ENCODE data around the gene SOCS2. TPM values are rescaled to one million over a fixed set of nuclear protein-coding genes. Genes with fewer than 3 reads are reported as not detected.

SOCS2 gene
- total RNA-seq, 1 donor from 2014 or later = 20.0 TPM

DNA sequence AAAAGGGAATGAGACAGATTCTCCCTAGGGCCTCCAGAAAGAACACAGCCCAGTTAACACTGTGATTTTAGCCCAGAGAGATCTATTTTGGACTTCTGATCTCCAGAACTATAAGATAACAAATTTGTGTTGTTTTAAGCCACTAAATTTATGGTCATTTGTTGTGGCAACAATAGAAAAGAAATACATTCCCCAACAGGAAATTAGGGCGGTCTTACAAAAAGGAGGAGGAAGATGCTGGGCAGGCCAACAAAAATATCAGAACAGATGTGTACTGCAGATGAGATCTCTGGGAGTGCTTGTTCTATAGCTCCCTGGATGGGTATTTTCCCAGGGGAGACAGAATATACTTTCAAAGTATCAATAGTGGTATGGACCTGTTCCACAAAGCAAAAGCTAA, 32.0 kb upstream of the SOCS2 start:
- DNase-seq (no peak), ATAC-seq (no peak)
- no peaks in the 10 kb centered on the region for H3K9me3 ChIP-seq
- intact Hi-C loops (cut with DNase I) = no loop called here
- H3K27ac ChIP-seq = no peak overlapping the region
- no peaks in the 10 kb centered on the region for H3K4me1 ChIP-seq
- H3K4me3 ChIP-seq = no peak overlapping the region
- no peaks in the 10 kb centered on the region for H3K27me3 ChIP-seq (ENCODE audit: low read depth)
- no peaks in the 10 kb centered on the region for H3K36me3 ChIP-seq
- TF ChIP-seq, protein P1, sequence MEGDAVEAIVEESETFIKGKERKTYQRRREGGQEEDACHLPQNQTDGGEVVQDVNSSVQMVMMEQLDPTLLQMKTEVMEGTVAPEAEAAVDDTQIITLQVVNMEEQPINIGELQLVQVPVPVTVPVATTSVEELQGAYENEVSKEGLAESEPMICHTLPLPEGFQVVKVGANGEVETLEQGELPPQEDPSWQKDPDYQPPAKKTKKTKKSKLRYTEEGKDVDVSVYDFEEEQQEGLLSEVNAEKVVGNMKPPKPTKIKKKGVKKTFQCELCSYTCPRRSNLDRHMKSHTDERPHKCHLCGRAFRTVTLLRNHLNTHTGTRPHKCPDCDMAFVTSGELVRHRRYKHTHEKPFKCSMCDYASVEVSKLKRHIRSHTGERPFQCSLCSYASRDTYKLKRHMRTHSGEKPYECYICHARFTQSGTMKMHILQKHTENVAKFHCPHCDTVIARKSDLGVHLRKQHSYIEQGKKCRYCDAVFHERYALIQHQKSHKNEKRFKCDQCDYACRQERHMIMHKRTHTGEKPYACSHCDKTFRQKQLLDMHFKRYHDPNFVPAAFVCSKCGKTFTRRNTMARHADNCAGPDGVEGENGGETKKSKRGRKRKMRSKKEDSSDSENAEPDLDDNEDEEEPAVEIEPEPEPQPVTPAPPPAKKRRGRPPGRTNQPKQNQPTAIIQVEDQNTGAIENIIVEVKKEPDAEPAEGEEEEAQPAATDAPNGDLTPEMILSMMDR (IDR thresholded peaks at IDR 0.05) = no peak

DNA sequence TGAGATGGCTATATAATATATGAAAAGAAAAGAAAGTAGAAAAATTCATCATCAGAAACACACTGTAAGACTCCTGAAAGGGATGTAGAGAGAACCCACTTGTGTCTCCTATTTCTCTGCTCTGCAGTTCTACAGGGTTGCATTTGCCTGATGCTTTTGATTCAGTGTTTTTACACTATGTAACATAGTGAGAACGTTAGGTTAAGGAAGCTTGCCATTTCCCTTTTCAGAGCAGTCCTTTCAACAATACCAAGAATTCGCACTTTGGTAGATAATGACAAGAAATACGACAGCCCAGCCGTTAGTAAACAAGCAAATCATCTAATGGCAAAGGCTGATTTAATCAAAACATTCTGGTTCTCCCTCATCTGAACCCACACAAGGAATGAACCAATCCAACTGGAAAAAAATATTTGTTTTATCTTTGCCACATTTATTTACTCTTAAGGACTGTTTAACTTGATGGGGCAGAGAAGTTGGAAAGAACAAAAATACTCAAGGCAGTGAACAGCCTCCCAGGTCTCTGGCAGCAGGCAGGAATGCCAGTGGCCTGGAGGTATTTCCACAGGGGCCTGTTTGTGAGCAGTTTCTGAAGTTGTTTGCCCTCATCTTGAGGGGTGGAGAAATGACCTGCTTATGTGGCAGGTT, 30.8 kb upstream of the SOCS2 start:
- Histone ChIP-seq H3K4me3 (no peak overlapping the region), H3K4me1 (no peaks in the 10 kb centered on the region), H3K27ac (no peak overlapping the region), H3K27me3 (ENCODE audit: low read depth) (no peaks in the 10 kb centered on the region), H3K9me3 (no peaks in the 10 kb centered on the region), H3K36me3 (no peaks in the 10 kb centered on the region)
- no peak for DNase-seq
- intact Hi-C loops (cut with DNase I) = no loop called here
- TF ChIP-seq, protein P1 (IDR thresholded peaks at IDR 0.05) = no peak
- peak; percentile 74 to 81 for ATAC-seq

DNA sequence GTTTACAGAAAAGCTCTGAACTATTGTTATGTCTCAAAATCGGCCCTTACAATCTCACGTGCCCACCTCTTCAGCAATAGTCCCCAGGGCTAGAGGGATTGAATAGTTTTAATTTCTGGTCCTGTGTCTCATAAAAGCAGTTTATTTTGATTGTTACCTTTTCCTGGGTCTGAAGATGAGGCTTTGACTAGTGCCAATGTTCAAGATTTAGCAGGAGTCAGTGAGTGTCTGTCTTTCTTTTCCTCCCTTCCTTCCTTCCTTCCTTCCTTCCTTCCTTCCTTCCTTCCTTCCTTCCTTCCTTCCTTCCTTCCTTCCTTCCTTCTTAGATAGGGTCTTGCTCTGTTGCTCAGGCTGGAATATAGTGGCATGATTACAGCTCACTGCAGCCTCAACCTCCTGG, 24.7 kb upstream of the SOCS2 start:
- Histone ChIP-seq H3K4me1 (no peaks in the 10 kb centered on the region), H3K27ac (no peak overlapping the region), H3K4me3 (no peak overlapping the region), H3K36me3 (no peaks in the 10 kb centered on the region), H3K27me3 (ENCODE audit: low read depth) (no peaks in the 10 kb centered on the region), H3K9me3 (no peaks in the 10 kb centered on the region)
- DNase-seq = no peak
- TF ChIP-seq, protein P1 (IDR thresholded peaks at IDR 0.05) = no peak
- intact Hi-C loops (cut with DNase I) = no loop called here
- ATAC-seq = no peak

DNA sequence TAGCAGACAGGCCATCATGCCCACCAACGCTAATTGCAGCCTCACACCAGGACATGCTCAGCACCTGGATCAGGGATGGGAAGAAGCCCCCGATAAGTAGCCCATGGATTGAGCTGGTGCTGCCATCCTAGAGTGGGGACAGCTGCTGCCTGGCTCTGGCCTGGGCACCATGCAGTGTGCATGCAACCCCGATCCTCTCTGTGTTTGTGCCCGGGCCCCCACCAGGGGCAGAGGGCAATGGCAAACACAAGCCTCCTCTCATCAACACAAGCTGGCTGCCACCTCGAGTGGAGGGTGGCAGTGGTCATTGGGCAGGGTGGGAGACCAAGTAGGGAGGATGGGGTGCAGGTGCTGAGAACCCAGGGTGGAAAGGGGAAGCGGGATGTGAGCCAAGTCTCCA, 23.3 kb upstream of the SOCS2 start:
- intact Hi-C loops (cut with DNase I) = no loop called here
- ATAC-seq (no peak), DNase-seq (no peak)
- H3K9me3 ChIP-seq = no peaks in the 10 kb centered on the region
- no peaks in the 10 kb centered on the region for H3K36me3 ChIP-seq
- no peak overlapping the region for H3K4me3 ChIP-seq
- no peak overlapping the region for H3K27ac ChIP-seq
- TF ChIP-seq, protein P1 (IDR thresholded peaks at IDR 0.05) = no peak
- H3K4me1 ChIP-seq = no peaks in the 10 kb centered on the region
- no peaks in the 10 kb centered on the region for H3K27me3 ChIP-seq (ENCODE audit: low read depth)

DNA sequence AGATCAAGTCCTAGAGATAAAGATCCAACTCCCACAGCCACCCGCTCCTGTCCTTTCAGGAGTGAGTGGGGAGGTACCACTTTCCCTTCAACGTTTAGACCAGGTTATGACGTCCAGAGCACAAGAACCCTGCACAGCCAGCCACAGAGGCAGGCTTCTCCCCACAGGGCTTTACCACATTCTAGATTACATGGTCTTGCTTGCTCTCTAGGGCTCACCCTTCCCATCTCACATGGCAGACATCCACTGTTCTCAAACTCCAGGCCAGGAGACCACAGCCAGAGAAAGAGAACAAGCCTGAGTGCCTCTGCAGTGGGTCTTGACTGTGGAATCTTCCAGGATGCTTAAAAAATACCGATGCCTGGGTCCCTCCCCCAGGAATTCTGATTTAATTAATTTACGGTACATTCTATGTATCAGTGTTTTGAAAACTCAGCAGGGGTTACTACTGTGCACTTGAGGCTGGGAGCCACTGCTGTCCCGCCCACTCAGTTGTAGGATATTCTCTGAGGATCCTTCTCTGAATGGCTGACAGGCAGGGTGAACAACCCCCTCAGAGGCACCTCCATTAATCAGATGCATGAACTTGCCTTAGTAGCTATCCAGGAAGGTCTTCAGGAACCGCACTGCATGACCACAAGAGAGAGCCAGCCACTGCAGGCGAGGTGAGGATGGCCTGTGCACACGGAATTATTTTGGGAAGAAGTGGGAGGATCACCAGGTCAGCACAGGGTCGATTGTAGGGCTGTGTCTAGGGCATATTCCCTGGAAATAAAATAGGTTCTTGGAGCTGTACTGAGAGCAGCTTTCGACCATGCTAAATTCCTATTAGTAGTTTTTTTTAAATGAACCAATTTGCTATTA, 21.5 kb upstream of the SOCS2 start:
- DNase-seq = no peak
- Histone ChIP-seq H3K4me3 (no peak overlapping the region), H3K36me3 (no peaks in the 10 kb centered on the region), H3K27me3 (ENCODE audit: low read depth) (no peaks in the 10 kb centered on the region), H3K27ac (no peak overlapping the region), H3K4me1 (no peaks in the 10 kb centered on the region), H3K9me3 (no peaks in the 10 kb centered on the region)
- intact Hi-C loops (cut with DNase I) = no loop called here
- TF ChIP-seq, protein P1 (IDR thresholded peaks at IDR 0.05) = no peak
- ATAC-seq = no peak

Measured in lower lobe of right lung (tissue), 2 donors.